ENCODE data around the gene ADCK2. TPM values are rescaled to one million over a fixed set of nuclear protein-coding genes. Genes with fewer than 3 reads are reported as not detected.
"Not testable (repeated sequence)": the region's sequence is repeated elsewhere in the genome, so short reads cannot be mapped to it uniquely, and the experiment has no call there.

Gene ADCK2
- polyA plus RNA-seq, 1 donor (not counting 4 experiments of a cell fraction or from before 2014, with no cell fraction given): 9.5 TPM

DNA sequence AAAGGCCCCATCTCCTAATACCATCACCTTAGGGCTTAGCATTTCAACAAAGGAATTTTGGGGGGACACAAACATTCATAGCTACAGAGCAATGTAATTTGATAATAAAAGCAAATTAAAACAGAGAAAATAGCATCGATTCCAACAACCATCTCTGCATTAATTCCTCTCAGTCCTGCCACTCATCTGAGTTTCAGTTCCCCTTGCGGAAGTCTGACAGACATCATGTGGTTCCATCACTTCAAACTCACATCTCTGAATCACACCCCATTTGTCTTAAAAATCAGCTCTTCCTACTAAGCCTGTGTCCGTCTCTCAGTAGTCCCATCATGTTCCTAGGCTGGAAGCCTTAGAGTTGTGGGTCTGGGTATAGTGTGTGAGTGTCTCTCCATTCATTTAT is 3.6 kb downstream of the ADCK2 start:
- H3K27me3 ChIP-seq (ENCODE audit: control insufficient read depth, extremely low read depth, insufficient read depth, low read length): no peaks in the 10 kb centered on the region
- H3K4me2 ChIP-seq (ENCODE audit: control insufficient read depth, extremely low read depth, insufficient read depth, low read depth, low read length): no peak overlapping the region
- no peak overlapping the region for H3K4me3 ChIP-seq (ENCODE audit: control insufficient read depth in 2 of 3, extremely low read depth in 1 of 3, insufficient read depth in 2 of 3, low read depth in 1 of 3, low read length in 3 of 3)
- TF ChIP-seq, protein P1, sequence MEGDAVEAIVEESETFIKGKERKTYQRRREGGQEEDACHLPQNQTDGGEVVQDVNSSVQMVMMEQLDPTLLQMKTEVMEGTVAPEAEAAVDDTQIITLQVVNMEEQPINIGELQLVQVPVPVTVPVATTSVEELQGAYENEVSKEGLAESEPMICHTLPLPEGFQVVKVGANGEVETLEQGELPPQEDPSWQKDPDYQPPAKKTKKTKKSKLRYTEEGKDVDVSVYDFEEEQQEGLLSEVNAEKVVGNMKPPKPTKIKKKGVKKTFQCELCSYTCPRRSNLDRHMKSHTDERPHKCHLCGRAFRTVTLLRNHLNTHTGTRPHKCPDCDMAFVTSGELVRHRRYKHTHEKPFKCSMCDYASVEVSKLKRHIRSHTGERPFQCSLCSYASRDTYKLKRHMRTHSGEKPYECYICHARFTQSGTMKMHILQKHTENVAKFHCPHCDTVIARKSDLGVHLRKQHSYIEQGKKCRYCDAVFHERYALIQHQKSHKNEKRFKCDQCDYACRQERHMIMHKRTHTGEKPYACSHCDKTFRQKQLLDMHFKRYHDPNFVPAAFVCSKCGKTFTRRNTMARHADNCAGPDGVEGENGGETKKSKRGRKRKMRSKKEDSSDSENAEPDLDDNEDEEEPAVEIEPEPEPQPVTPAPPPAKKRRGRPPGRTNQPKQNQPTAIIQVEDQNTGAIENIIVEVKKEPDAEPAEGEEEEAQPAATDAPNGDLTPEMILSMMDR (optimal IDR thresholded peaks at IDR 0.05 in 1 of 3, IDR thresholded peaks at IDR 0.05 in 1 of 3, conservative IDR thresholded peaks at IDR 0.05 in 1 of 3; ENCODE audit: extremely low read depth in 1 of 3, insufficient read depth in 2 of 3, low read length in 3 of 3): no peak
- no peak for TF ChIP-seq EZH2 (IDR thresholded peaks at IDR 0.05; ENCODE audit: low read length)
- peaks cover 3 to 13% of the 10 kb centered on the region in 2 experiments for H3K36me3 ChIP-seq (ENCODE audit: control insufficient read depth in 2 of 2, extremely low read depth in 1 of 2, insufficient read depth in 2 of 2, low read length in 2 of 2)
- no peaks in the 10 kb centered on the region for H3K9me1 ChIP-seq (ENCODE audit: control insufficient read depth, extremely low read depth, insufficient read depth, low read length)
- H3K9me3 ChIP-seq (ENCODE audit: control insufficient read depth, low read depth, low read length): no peaks in the 10 kb centered on the region
- DNase-seq (ENCODE audit: low read depth, low spot score): no peak
- FAIRE-seq: no peak
- no peak overlapping the region for H3K9ac ChIP-seq (ENCODE audit: control insufficient read depth, extremely low read depth, insufficient read depth, low read length)
- H3K79me2 ChIP-seq (ENCODE audit: control insufficient read depth, insufficient read depth, low read length): no peaks in the 10 kb centered on the region
- peaks cover 16% of the 10 kb centered on the region for H3K4me1 ChIP-seq (ENCODE audit: control insufficient read depth, extremely low read depth, insufficient read depth, low read length)
- H3K27ac ChIP-seq (ENCODE audit: control insufficient read depth, insufficient read depth, low read length): no peak overlapping the region
- no peaks in the 10 kb centered on the region for H4K20me1 ChIP-seq (ENCODE audit: control insufficient read depth, extremely low read depth, insufficient read depth, low read length)
- dilution Hi-C loops (cut with MboI; ENCODE audit: extremely low pct_ligation_motif_present, low sequenced_read_pairs): no loop called here
- no peak overlapping the region for H2AFZ ChIP-seq (ENCODE audit: control insufficient read depth, low read length)

DNA sequence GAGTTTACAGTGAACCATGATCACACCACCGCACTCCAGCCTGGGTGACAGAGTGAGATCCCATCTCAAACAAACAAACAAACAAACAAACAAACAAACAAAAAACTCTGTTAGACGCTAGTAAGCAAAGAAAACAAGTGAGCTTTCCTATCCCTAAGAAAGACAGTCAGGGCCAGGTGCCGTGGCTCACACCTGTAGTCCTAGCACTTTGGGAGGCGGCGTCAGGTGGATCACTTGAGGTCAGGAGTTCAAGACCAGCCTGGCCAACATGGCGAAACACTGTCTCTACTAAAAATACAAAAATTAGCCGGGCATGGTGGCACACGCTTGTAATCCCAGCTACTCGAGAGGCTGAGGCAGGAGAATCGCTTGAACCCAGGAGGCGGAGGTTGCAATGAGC is 4.2 kb downstream of the ADCK2 start:
- H3K4me2 ChIP-seq (ENCODE audit: control insufficient read depth, extremely low read depth, insufficient read depth, low read depth, low read length); H4K20me1 ChIP-seq (ENCODE audit: control insufficient read depth, extremely low read depth, insufficient read depth, low read length); DNase-seq (ENCODE audit: low read depth, low spot score); H3K79me2 ChIP-seq (ENCODE audit: control insufficient read depth, insufficient read depth, low read length); FAIRE-seq; H2AFZ ChIP-seq (ENCODE audit: control insufficient read depth, low read length); H3K9me1 ChIP-seq (ENCODE audit: control insufficient read depth, extremely low read depth, insufficient read depth, low read length); H3K27me3 ChIP-seq (ENCODE audit: control insufficient read depth, extremely low read depth, insufficient read depth, low read length); H3K9me3 ChIP-seq (ENCODE audit: control insufficient read depth, low read depth, low read length); H3K27ac ChIP-seq (ENCODE audit: control insufficient read depth, insufficient read depth, low read length); H3K9ac ChIP-seq (ENCODE audit: control insufficient read depth, extremely low read depth, insufficient read depth, low read length); H3K4me3 ChIP-seq (ENCODE audit: control insufficient read depth in 2 of 3, extremely low read depth in 1 of 3, insufficient read depth in 2 of 3, low read depth in 1 of 3, low read length in 3 of 3); dilution Hi-C loops (cut with MboI; ENCODE audit: extremely low pct_ligation_motif_present, low sequenced_read_pairs): not testable (repeated sequence)
- Histone ChIP-seq H3K36me3 (ENCODE audit: control insufficient read depth in 2 of 2, extremely low read depth in 1 of 2, insufficient read depth in 2 of 2, low read length in 2 of 2) (peaks cover 3 to 14% of the 10 kb centered on the region in 2 experiments), H3K4me1 (ENCODE audit: control insufficient read depth, extremely low read depth, insufficient read depth, low read length) (peaks cover 16% of the 10 kb centered on the region)

DNA sequence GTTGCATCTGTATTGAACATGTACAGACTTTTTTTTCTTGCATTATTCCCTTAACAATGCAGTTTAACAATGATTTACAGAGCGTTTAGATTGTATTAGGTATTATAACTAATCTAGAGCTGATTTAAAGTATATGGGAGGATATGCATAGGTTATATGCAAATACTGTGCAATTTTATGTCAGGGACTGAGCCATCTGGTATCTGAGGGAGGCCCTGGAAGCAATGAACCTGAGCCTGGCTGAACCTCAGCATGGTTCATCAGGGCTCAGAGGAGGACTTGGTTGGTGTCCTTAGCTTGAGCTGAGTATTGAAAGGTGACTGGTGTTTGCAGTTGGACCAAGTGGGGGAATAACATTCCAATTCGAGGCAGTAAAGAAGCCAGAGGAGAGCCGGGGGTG is 4.8 kb downstream of the ADCK2 start:
- no peaks in the 10 kb centered on the region for H3K9me1 ChIP-seq (ENCODE audit: control insufficient read depth, extremely low read depth, insufficient read depth, low read length)
- TF ChIP-seq EZH2 (IDR thresholded peaks at IDR 0.05; ENCODE audit: low read length): no peak
- TF ChIP-seq, protein P1 (optimal IDR thresholded peaks at IDR 0.05 in 1 of 3, IDR thresholded peaks at IDR 0.05 in 1 of 3, conservative IDR thresholded peaks at IDR 0.05 in 1 of 3; ENCODE audit: extremely low read depth in 1 of 3, insufficient read depth in 2 of 3, low read length in 3 of 3): no peak
- H3K4me1 ChIP-seq (ENCODE audit: control insufficient read depth, extremely low read depth, insufficient read depth, low read length): peaks cover 13% of the 10 kb centered on the region
- no peak overlapping the region for H3K9ac ChIP-seq (ENCODE audit: control insufficient read depth, extremely low read depth, insufficient read depth, low read length)
- no peak overlapping the region for H3K4me2 ChIP-seq (ENCODE audit: control insufficient read depth, extremely low read depth, insufficient read depth, low read depth, low read length)
- DNase-seq (ENCODE audit: low read depth, low spot score) (no peak), FAIRE-seq (no peak)
- dilution Hi-C loops (cut with MboI; ENCODE audit: extremely low pct_ligation_motif_present, low sequenced_read_pairs): no loop called here
- H3K36me3 ChIP-seq (ENCODE audit: control insufficient read depth in 2 of 2, extremely low read depth in 1 of 2, insufficient read depth in 2 of 2, low read length in 2 of 2): peaks cover 3 to 14% of the 10 kb centered on the region in 2 experiments
- no peaks in the 10 kb centered on the region for H3K79me2 ChIP-seq (ENCODE audit: control insufficient read depth, insufficient read depth, low read length)
- H3K4me3 ChIP-seq (ENCODE audit: control insufficient read depth in 2 of 3, extremely low read depth in 1 of 3, insufficient read depth in 2 of 3, low read depth in 1 of 3, low read length in 3 of 3): no peak overlapping the region
- no peak overlapping the region for H2AFZ ChIP-seq (ENCODE audit: control insufficient read depth, low read length)
- no peaks in the 10 kb centered on the region for H3K27me3 ChIP-seq (ENCODE audit: control insufficient read depth, extremely low read depth, insufficient read depth, low read length)
- no peaks in the 10 kb centered on the region for H4K20me1 ChIP-seq (ENCODE audit: control insufficient read depth, extremely low read depth, insufficient read depth, low read length)
- no peaks in the 10 kb centered on the region for H3K9me3 ChIP-seq (ENCODE audit: control insufficient read depth, low read depth, low read length)
- no peak overlapping the region for H3K27ac ChIP-seq (ENCODE audit: control insufficient read depth, insufficient read depth, low read length)

All from keratinocyte (primary cell).